Activated naive CD4-positive, alpha-beta T cell treated with anti-CD3 and anti-CD28 coated beads, Interleukin-2, amount 50 U/mL, for 24 hours (primary cell): ENCODE results near the gene CCDC187.
"Not testable (repeated sequence)": the region's sequence is repeated elsewhere in the genome, so short reads cannot be mapped to it uniquely, and the experiment has no call there.

ENCODE experiments used
- H3K27ac Mint-ChIP-seq: one replicate; pipeline ENCODE4 v1.8.0; 2021; ENCODE audit warnings: mild to moderate bottlenecking, mixed read lengths
- H3K27me3 Mint-ChIP-seq: one replicate; pipeline ENCODE4 v1.8.0; 2021; ENCODE audit warnings: mixed read lengths
- H3K36me3 Mint-ChIP-seq: one replicate; pipeline ENCODE4 v1.8.0; 2021; ENCODE audit warnings: mixed read lengths
- H3K4me1 Mint-ChIP-seq: one replicate; pipeline ENCODE4 v1.8.0; 2021; ENCODE audit warnings: mixed read lengths
- H3K4me3 Mint-ChIP-seq: one replicate; pipeline ENCODE4 v1.8.0; 2021; ENCODE audit warnings: mild to moderate bottlenecking, mixed read lengths
- H3K9me3 Mint-ChIP-seq: one replicate; pipeline ENCODE4 v1.8.0; 2021; ENCODE audit warnings: mixed read lengths

Gene CCDC187

GRCh38 chr9:136303825-136304416 is at the start of gene CCDC187:
Gene CCDC187, minus strand, starts transcription at chr9:136304094. Its CDS starts 264 bp downstream, at chr9:136303830.
- Mint-ChIP-seq H3K27ac (no peak within 1 kb of the TSS), H3K9me3 (no peaks in the 10 kb centered on the region), H3K27me3 (no peaks in the 10 kb centered on the region), H3K36me3 (no peaks in the 10 kb centered on the region), H3K4me3 (no peak within 1 kb of the TSS), H3K4me1 (peaks cover 5% of the 10 kb centered on the region)

GRCh38 chr9:136353088-136353487 is 49.2 kb upstream of the CCDC187 start:
- no peaks in the 10 kb centered on the region for H3K36me3 Mint-ChIP-seq
- H3K27ac Mint-ChIP-seq, result peak overlapping the region; percentile 41
- no peaks in the 10 kb centered on the region for H3K4me1 Mint-ChIP-seq
- H3K4me3 Mint-ChIP-seq, result no peak overlapping the region
- H3K27me3 Mint-ChIP-seq, result no peaks in the 10 kb centered on the region
- H3K9me3 Mint-ChIP-seq, result no peaks in the 10 kb centered on the region

GRCh38 chr9:136352682-136353081 is 48.8 kb upstream of the CCDC187 start:
- no peaks in the 10 kb centered on the region for H3K36me3 Mint-ChIP-seq
- no peaks in the 10 kb centered on the region for H3K9me3 Mint-ChIP-seq
- no peak overlapping the region for H3K4me3 Mint-ChIP-seq
- H3K27me3 Mint-ChIP-seq, result no peaks in the 10 kb centered on the region
- no peaks in the 10 kb centered on the region for H3K4me1 Mint-ChIP-seq
- H3K27ac Mint-ChIP-seq, result no peak overlapping the region

- not testable (repeated sequence) for H3K27me3 Mint-ChIP-seq, H3K36me3 Mint-ChIP-seq, H3K4me3 Mint-ChIP-seq, H3K27ac Mint-ChIP-seq, H3K4me1 Mint-ChIP-seq, H3K9me3 Mint-ChIP-seq
These were observed 48.0 kb upstream of the CCDC187 start for GRCh38 chr9:136351868-136352267.

- Mint-ChIP-seq H3K36me3 (no peaks in the 10 kb centered on the region), H3K4me3 (no peak overlapping the region), H3K4me1 (no peaks in the 10 kb centered on the region), H3K27ac (no peak overlapping the region), H3K27me3 (no peaks in the 10 kb centered on the region), H3K9me3 (no peaks in the 10 kb centered on the region)
These were observed 47.4 kb upstream of the CCDC187 start for GRCh38 chr9:136351252-136351800.

- H3K4me3 Mint-ChIP-seq, result no peak overlapping the region
- H3K27me3 Mint-ChIP-seq, result no peaks in the 10 kb centered on the region
- no peaks in the 10 kb centered on the region for H3K36me3 Mint-ChIP-seq
- H3K9me3 Mint-ChIP-seq, result no peaks in the 10 kb centered on the region
- no peaks in the 10 kb centered on the region for H3K4me1 Mint-ChIP-seq
- no peak overlapping the region for H3K27ac Mint-ChIP-seq
These were observed 45.7 kb upstream of the CCDC187 start for GRCh38 chr9:136349546-136349945.

GRCh38 chr9:136348691-136349090 is 44.8 kb upstream of the CCDC187 start:
- no peak overlapping the region for H3K27ac Mint-ChIP-seq
- no peaks in the 10 kb centered on the region for H3K36me3 Mint-ChIP-seq
- H3K9me3 Mint-ChIP-seq, result no peaks in the 10 kb centered on the region
- H3K4me3 Mint-ChIP-seq, result no peak overlapping the region
- H3K27me3 Mint-ChIP-seq, result no peaks in the 10 kb centered on the region
- H3K4me1 Mint-ChIP-seq, result no peaks in the 10 kb centered on the region

GRCh38 chr9:136347472-136348256 is 43.8 kb upstream of the CCDC187 start:
- H3K4me1 Mint-ChIP-seq, result no peaks in the 10 kb centered on the region
- H3K27ac Mint-ChIP-seq, result no peak overlapping the region
- no peaks in the 10 kb centered on the region for H3K9me3 Mint-ChIP-seq
- no peak overlapping the region for H3K4me3 Mint-ChIP-seq
- H3K27me3 Mint-ChIP-seq, result no peaks in the 10 kb centered on the region
- H3K36me3 Mint-ChIP-seq, result no peaks in the 10 kb centered on the region

- no peaks in the 10 kb centered on the region for H3K36me3 Mint-ChIP-seq
- H3K4me3 Mint-ChIP-seq, result no peak overlapping the region
- H3K27me3 Mint-ChIP-seq, result no peaks in the 10 kb centered on the region
- H3K27ac Mint-ChIP-seq, result no peak overlapping the region
- no peaks in the 10 kb centered on the region for H3K4me1 Mint-ChIP-seq
- H3K9me3 Mint-ChIP-seq, result no peaks in the 10 kb centered on the region
These were observed 43.1 kb upstream of the CCDC187 start for GRCh38 chr9:136346927-136347465.

- no peaks in the 10 kb centered on the region for H3K4me1 Mint-ChIP-seq
- H3K27me3 Mint-ChIP-seq, result no peaks in the 10 kb centered on the region
- no peaks in the 10 kb centered on the region for H3K9me3 Mint-ChIP-seq
- H3K4me3 Mint-ChIP-seq, result no peak overlapping the region
- no peak overlapping the region for H3K27ac Mint-ChIP-seq
- no peaks in the 10 kb centered on the region for H3K36me3 Mint-ChIP-seq
These were observed 42.2 kb upstream of the CCDC187 start for GRCh38 chr9:136346157-136346481.

- no peaks in the 10 kb centered on the region for H3K4me1 Mint-ChIP-seq
- H3K36me3 Mint-ChIP-seq, result no peaks in the 10 kb centered on the region
- no peak overlapping the region for H3K27ac Mint-ChIP-seq
- H3K9me3 Mint-ChIP-seq, result no peaks in the 10 kb centered on the region
- H3K27me3 Mint-ChIP-seq, result no peaks in the 10 kb centered on the region
- H3K4me3 Mint-ChIP-seq, result no peak overlapping the region
These were observed 41.6 kb upstream of the CCDC187 start for GRCh38 chr9:136345281-136346156.

- Mint-ChIP-seq H3K4me1 (no peaks in the 10 kb centered on the region), H3K36me3 (no peaks in the 10 kb centered on the region), H3K27me3 (no peaks in the 10 kb centered on the region), H3K9me3 (no peaks in the 10 kb centered on the region), H3K27ac (no peak overlapping the region), H3K4me3 (no peak overlapping the region)
These were observed 40.8 kb upstream of the CCDC187 start for GRCh38 chr9:136344544-136345280.

GRCh38 chr9:136343884-136344269 is 40.0 kb upstream of the CCDC187 start:
- Mint-ChIP-seq H3K4me1 (no peaks in the 10 kb centered on the region), H3K36me3 (no peaks in the 10 kb centered on the region), H3K27ac (no peak overlapping the region), H3K4me3 (no peak overlapping the region), H3K9me3 (no peaks in the 10 kb centered on the region), H3K27me3 (no peaks in the 10 kb centered on the region)

- no peaks in the 10 kb centered on the region for H3K27me3 Mint-ChIP-seq
- no peaks in the 10 kb centered on the region for H3K36me3 Mint-ChIP-seq
- no peaks in the 10 kb centered on the region for H3K4me1 Mint-ChIP-seq
- H3K9me3 Mint-ChIP-seq, result no peaks in the 10 kb centered on the region
- H3K27ac Mint-ChIP-seq, result no peak overlapping the region
- no peak overlapping the region for H3K4me3 Mint-ChIP-seq
These were observed 39.4 kb upstream of the CCDC187 start for GRCh38 chr9:136343121-136343883.
